Activated CD4-positive, alpha-beta memory T cell treated with anti-CD3 and anti-CD28 coated beads, Interleukin-2, amount 10 ng/mL, durations not matched to agents 7 days and 5 days (primary cell): Measurements from ENCODE around the gene SLC35D2. TPM values are rescaled to one million over a fixed set of nuclear protein-coding genes. Genes with fewer than 3 reads are reported as not detected.
A peak's percentile ranks its signal among the peaks of the same experiment; 100 is the strongest.

ENCODE experiments used
- CTCF ChIA-PET: fragments of 350-600 bp; sonication (Branson Sonifier 250); formaldehyde crosslinking; loops from one replicate; lab custom pipeline; 2021; ENCODE audit warnings: antibody characterized with exemption, inconsistent platforms; lab: Charles Lee
- POLR2A ChIA-PET: fragments of 350-600 bp; sonication (Branson Sonifier 250); formaldehyde crosslinking; loops from one replicate; lab custom pipeline; 2021; ENCODE audit warnings: antibody characterized with exemption; lab: Charles Lee
- DNase-seq: peaks from one replicate; pipeline ENCODE4 v3.0.0-alpha.2; 2020
- H3K27ac Mint-ChIP-seq: one replicate; pipeline ENCODE4 v1.8.0; 2021; ENCODE audit warnings: mild to moderate bottlenecking, mixed read lengths
- H3K27me3 Mint-ChIP-seq: one replicate; pipeline ENCODE4 v1.8.0; 2021; ENCODE audit warnings: mixed read lengths
- H3K36me3 Mint-ChIP-seq: one replicate; pipeline ENCODE4 v1.8.0; 2021; ENCODE audit warnings: low read depth, mixed read lengths
- H3K4me1 Mint-ChIP-seq: one replicate; pipeline ENCODE4 v1.8.0; 2021; ENCODE audit warnings: mixed read lengths
- H3K4me3 Mint-ChIP-seq: one replicate; pipeline ENCODE4 v1.8.0; 2021; ENCODE audit warnings: mild to moderate bottlenecking, mixed read lengths
- H3K9me3 Mint-ChIP-seq: one replicate; pipeline ENCODE4 v1.8.0; 2021; ENCODE audit warnings: mixed read lengths
- total RNA-seq, 2 experiments: library from RNA; stranded (reverse); gene quantifications; one replicate each; pipeline ENCODE4 v1.2.3, GENCODE V29; 2021

The SLC35D2 gene
- total RNA-seq: 10 to 100 TPM; 14.7 to 15.1 TPM

DNA sequence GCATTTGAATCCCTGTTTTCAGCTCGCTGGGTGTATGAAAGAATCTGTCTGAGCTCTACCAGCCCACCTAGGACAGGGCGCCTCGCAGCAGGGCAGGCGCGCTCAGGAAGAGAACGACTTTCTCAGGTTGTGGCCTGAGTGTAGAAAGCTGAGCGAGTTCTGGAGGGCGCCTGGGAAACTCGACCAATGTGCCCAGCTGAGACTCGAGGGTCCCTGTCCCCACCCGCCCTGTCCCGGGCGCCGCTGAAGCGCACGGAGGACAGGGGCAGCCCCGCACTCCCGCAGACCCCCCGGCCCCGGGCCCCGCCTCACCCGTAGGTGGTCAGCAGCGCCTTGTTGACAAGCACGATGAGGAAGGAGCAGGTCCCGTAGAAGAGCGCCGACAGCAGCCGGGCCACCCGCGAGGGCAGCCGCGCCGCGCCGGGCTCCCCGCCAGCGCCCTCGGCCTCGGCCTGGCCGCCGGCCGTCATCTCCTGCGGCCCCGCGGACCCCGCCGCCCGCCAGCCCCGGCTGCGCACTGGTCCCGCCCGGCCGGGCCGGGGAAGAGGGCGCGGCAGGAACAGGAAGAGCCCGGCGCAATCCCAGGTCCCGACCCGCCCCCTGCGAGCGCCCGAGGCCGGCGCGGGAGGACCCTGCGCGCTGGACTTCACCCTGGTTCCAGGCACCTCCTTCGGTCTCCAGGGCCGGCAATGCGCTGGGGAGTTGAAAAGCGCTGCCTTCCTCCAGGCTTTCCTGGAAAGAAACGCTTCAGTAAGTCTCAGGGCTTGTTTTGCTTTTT, at the start of gene SLC35D2:
SLC35D2 (minus strand) TSS at position 547 of the 778 bp plus-strand sequence; CDS start at position 470, 77 bp downstream.
- H3K36me3 Mint-ChIP-seq: peaks cover 45% of the 10 kb centered on the region
- H3K9me3 Mint-ChIP-seq: no peaks in the 10 kb centered on the region
- H3K4me3 Mint-ChIP-seq: peak within 1 kb of the TSS; percentile 73
- no peaks in the 10 kb centered on the region for H3K27me3 Mint-ChIP-seq
- DNase-seq: peak; percentile 23
- peak within 1 kb of the TSS; percentile 64 for H3K27ac Mint-ChIP-seq
- POLR2A ChIA-PET: interaction anchor here (0.8 kb wide), 1 partner anchor 52 kb away, joined by 3 read pairs; no protein-coding TSS in a partner anchor
- peaks cover 33% of the 10 kb centered on the region for H3K4me1 Mint-ChIP-seq
- CTCF ChIA-PET: no interaction called here

- ChIA-PET CTCF (interaction anchor here (1.3 kb wide), 1 partner anchor 236 kb away, joined by 3 read pairs; no protein-coding TSS in a partner anchor), POLR2A (no interaction called here)
- DNase-seq: no peak
- H3K4me1 Mint-ChIP-seq: peaks cover 7% of the 10 kb centered on the region
- H3K4me3 Mint-ChIP-seq: no peak overlapping the region
- no peak overlapping the region for H3K27ac Mint-ChIP-seq
- peaks cover 4% of the 10 kb centered on the region for H3K27me3 Mint-ChIP-seq
- H3K36me3 Mint-ChIP-seq: no peaks in the 10 kb centered on the region
- H3K9me3 Mint-ChIP-seq: no peaks in the 10 kb centered on the region
Observed at GRCh38 chr9:96430377-96430776, 46.9 kb upstream of the SLC35D2 start.

DNA sequence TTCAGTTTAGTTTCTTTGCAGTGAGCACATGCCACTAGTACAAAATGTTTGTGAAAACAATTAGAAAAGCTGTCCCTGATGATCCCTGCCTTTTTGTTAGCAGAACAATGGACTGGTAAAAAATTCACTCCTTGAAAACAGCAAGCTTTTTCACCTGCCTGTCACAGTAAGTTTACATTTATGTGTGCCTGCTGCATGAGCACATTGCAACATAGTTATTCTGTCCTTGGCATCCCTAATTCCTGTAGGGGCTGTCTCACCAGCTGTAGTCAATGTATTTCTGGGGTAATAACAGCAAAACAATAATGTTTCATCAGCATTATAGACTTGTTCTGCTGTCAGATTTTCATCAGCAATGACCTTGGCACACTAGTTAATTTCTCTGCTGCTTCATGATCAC, 46.2 kb upstream of the SLC35D2 start:
- Mint-ChIP-seq H3K4me1 (peaks cover 9% of the 10 kb centered on the region), H3K9me3 (no peaks in the 10 kb centered on the region), H3K27ac (no peak overlapping the region), H3K4me3 (no peak overlapping the region), H3K27me3 (peaks cover 4% of the 10 kb centered on the region), H3K36me3 (no peaks in the 10 kb centered on the region)
- DNase-seq: no peak
- POLR2A ChIA-PET: no interaction called here
- CTCF ChIA-PET: no interaction called here

DNA sequence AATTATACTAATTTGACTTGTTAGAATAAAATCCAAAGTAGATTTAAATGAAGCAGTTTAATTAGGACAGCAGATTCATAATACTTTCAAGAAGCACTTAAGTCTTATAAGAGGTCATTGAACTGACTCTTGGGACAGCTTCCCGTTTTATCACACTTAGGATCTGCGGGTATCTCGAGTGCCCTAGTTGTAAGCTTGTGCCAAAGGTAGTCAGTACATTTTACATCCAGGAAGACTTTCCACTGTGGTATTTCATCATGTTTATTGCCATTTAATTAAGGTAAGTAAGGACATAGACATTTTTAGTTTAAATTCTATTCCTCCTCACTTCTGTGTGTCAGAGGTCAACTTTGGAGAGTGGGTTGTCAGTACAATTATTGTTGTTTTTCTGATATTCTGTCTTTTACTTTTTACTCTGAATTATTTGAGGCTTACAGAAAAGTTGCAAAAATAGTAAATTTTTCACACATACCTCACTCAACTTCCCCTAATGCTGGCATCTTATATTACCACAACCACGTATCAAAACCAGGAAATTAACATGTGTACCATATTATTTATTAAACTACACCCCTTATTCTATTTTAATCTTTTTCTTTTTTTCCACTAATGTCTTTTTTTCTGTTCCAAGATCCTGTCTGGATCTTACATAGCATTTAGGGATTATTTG, 42.1 kb upstream of the SLC35D2 start:
- ChIA-PET POLR2A (interaction anchor here (2.3 kb wide), 1 partner anchor 12 kb away, joined by 7 read pairs; no protein-coding TSS in a partner anchor), CTCF (interaction anchor here (1.2 kb wide), 1 partner anchor 10 kb away, joined by 3 read pairs; no protein-coding TSS in a partner anchor)
- no peaks in the 10 kb centered on the region for H3K36me3 Mint-ChIP-seq
- peaks cover 2% of the 10 kb centered on the region for H3K27me3 Mint-ChIP-seq
- DNase-seq: no peak
- peaks cover 16% of the 10 kb centered on the region for H3K4me1 Mint-ChIP-seq
- no peak overlapping the region for H3K27ac Mint-ChIP-seq
- no peaks in the 10 kb centered on the region for H3K9me3 Mint-ChIP-seq
- no peak overlapping the region for H3K4me3 Mint-ChIP-seq

DNA sequence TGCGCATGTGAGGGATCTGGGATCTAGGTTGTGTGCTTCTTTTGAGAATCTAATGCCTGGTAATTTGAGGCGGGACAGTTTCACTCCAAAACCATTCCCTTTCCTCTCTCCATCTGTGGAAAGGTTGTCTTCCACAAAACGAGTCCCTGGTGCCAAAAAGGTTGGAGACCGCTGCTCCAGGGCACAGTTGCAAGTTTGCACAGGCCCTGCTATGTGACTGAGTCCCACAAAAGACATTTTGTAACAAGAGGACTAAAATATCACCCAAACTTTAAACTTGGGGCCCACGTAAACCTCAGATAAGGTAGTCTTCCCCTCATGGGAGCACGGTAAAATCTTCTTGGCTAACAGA, 40.5 kb upstream of the SLC35D2 start:
- no peak overlapping the region for H3K4me3 Mint-ChIP-seq
- ChIA-PET CTCF (interaction anchor here (1.7 kb wide), 1 partner anchor 18 kb away, joined by 6 read pairs; no protein-coding TSS in a partner anchor), POLR2A (interaction anchor here (2.3 kb wide), 1 partner anchor 11 kb away, joined by 7 read pairs; no protein-coding TSS in a partner anchor)
- H3K27me3 Mint-ChIP-seq: peaks cover 2% of the 10 kb centered on the region
- H3K4me1 Mint-ChIP-seq: peaks cover 30% of the 10 kb centered on the region
- H3K9me3 Mint-ChIP-seq: no peaks in the 10 kb centered on the region
- DNase-seq: no peak
- H3K27ac Mint-ChIP-seq: no peak overlapping the region
- H3K36me3 Mint-ChIP-seq: no peaks in the 10 kb centered on the region

DNA sequence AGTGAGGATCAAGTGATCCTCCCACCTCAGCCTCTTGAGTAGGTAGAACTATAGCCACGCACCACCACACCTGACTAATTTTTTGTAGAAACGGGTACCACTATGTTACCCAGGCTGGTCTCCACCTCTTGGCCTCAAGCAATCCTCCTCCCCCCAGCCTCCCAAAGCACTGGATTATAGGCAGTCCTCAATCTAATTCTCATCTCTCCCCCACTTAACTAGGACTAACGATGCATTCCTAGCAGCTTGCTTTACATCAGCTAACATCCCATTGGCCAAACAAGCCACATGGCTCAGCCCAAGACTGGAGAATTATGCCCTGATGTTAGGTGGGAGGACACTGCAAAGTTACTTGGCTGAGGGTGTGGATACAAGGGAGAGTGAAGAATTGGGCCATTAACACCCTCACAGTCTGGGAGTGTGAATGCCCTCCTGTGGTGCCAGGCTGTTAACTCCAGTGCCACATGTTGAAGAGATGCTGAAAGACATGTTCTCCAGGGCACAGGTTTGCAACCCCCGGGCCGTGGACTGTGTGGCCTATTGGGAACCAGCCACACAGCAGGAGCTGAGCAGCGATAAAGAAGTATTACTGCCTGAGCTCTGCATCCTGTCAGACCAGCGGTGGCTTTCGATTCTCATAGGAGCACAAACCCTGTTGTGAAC, 39.9 kb upstream of the SLC35D2 start:
- CTCF ChIA-PET: interaction anchor here (1.7 kb wide), 1 partner anchor 18 kb away, joined by 6 read pairs; no protein-coding TSS in a partner anchor
- Mint-ChIP-seq H3K4me1 (peaks cover 30% of the 10 kb centered on the region), H3K9me3 (no peaks in the 10 kb centered on the region), H3K27me3 (peaks cover 2% of the 10 kb centered on the region), H3K4me3 (no peak overlapping the region), H3K36me3 (no peaks in the 10 kb centered on the region), H3K27ac (no peak overlapping the region)
- no peak for DNase-seq
- POLR2A ChIA-PET: interaction anchor here (2.3 kb wide), 1 partner anchor 10 kb away, joined by 7 read pairs; no protein-coding TSS in a partner anchor

GRCh38 chr9:96420468-96421219, 37.1 kb upstream of the SLC35D2 start:
- Mint-ChIP-seq H3K27me3 (no peaks in the 10 kb centered on the region), H3K36me3 (peaks cover 12% of the 10 kb centered on the region), H3K4me3 (peak overlapping the region; percentile 84), H3K4me1 (peaks cover 37% of the 10 kb centered on the region), H3K9me3 (no peaks in the 10 kb centered on the region), H3K27ac (peak overlapping the region; percentile 89)
- CTCF ChIA-PET: interaction anchor here (0.6 kb wide), 1 partner anchor 127 kb away, joined by 3 read pairs; no protein-coding TSS in a partner anchor
- peak; percentile 52 for DNase-seq
- POLR2A ChIA-PET: interaction anchor here (0.6 to 1.3 kb wide), 2 partner anchors 31 to 145 kb away, joined by 3 to 8 read pairs; no protein-coding TSS in a partner anchor

GRCh38 chr9:96419691-96419969, 36.1 kb upstream of the SLC35D2 start:
- no peaks in the 10 kb centered on the region for H3K9me3 Mint-ChIP-seq
- H3K27me3 Mint-ChIP-seq: no peaks in the 10 kb centered on the region
- ChIA-PET POLR2A (interaction anchor here (0.7 to 4.3 kb wide), 12 partner anchors 10 to 358 kb away, joined by 3 to 47 read pairs (median 4); partner anchors contain the start of genes HABP4 and ZNF510), CTCF (interaction anchor here (1.0 kb wide), 2 partner anchors 30 to 31 kb away, joined by 3 to 6 read pairs; partner anchors contain the start of gene HABP4)
- DNase-seq: no peak
- peak overlapping the region; percentile 89 for H3K27ac Mint-ChIP-seq
- H3K36me3 Mint-ChIP-seq: peaks cover 12% of the 10 kb centered on the region
- H3K4me1 Mint-ChIP-seq: peaks cover 35% of the 10 kb centered on the region
- peak overlapping the region; percentile 84 for H3K4me3 Mint-ChIP-seq

- peak overlapping the region; percentile 93 for H3K27ac Mint-ChIP-seq
- H3K9me3 Mint-ChIP-seq: no peaks in the 10 kb centered on the region
- peak overlapping the region; percentile 84 for H3K4me3 Mint-ChIP-seq
- no peaks in the 10 kb centered on the region for H3K27me3 Mint-ChIP-seq
- ChIA-PET POLR2A (interaction anchor here (0.7 to 4.3 kb wide), 13 partner anchors 10 to 358 kb away, joined by 3 to 47 read pairs (median 4); partner anchors contain the start of genes HABP4 and ZNF510), CTCF (interaction anchor here (1.0 kb wide), 2 partner anchors 30 to 32 kb away, joined by 3 to 6 read pairs; partner anchors contain the start of gene HABP4)
- DNase-seq: peak; percentile 83
- peaks cover 14% of the 10 kb centered on the region for H3K36me3 Mint-ChIP-seq
- H3K4me1 Mint-ChIP-seq: peaks cover 41% of the 10 kb centered on the region
Observed at GRCh38 chr9:96418920-96419690, 35.6 kb upstream of the SLC35D2 start.

DNA sequence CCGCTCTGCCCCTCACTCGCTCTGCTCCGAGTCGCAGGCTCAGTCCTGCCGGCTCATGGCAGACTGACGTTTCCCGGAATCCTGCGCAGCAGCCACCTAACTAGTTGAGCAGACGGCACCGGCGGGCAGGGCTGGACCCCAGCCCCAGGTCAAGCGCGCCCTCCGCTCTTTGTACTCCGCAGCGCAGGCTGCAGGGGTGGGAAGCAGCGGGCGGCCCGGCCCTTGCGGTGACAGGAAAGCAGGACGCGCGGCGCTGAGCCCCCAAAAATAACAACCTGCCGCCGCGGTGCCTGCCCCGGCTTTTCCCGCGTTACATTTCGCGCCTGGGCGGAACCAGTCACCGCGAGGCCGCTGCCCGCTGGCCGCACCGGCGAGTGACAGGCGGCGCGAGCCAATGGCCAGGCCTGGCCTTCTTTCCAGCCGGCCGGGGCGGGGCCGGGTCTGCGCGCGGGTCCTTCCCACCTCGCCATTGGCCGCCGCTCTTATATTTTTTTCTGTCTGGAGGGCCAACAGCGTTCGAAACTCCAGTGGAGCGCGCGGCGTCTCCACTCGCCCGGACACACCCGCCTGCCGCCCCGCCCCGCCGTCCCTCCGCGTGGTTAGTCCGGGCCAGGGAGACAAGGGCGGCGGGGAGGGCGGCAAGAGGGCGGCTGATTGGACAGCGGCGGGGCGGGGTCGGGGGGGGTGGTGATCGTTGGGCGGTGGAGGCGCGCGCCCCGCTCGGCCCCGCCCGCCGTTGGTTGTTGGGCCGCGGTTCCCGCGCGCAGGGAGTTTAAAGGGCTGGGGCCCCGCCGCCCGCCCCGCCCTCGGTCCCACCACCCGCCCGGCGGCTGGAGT, 34.8 kb upstream of the SLC35D2 start, which contains the start of gene ZNF367:
ZNF367 (minus strand) TSS at position 288 of the 837 bp plus-strand sequence. CDS start 338 bp downstream, outside the sequence.
- Mint-ChIP-seq H3K36me3 (peaks cover 21% of the 10 kb centered on the region), H3K4me3 (peak within 1 kb of the TSS; percentile 96), H3K27ac (peak within 1 kb of the TSS; percentile 97), H3K4me1 (peaks cover 49% of the 10 kb centered on the region), H3K9me3 (no peaks in the 10 kb centered on the region), H3K27me3 (no peaks in the 10 kb centered on the region)
- CTCF ChIA-PET: no interaction called here
- peak; percentile 97 for DNase-seq
- POLR2A ChIA-PET: interaction anchor here (1.0 to 4.3 kb wide), 8 partner anchors 14 to 148 kb away, joined by 3 to 47 read pairs (median 4); partner anchors contain the start of gene HABP4
